Kidney (tissue), 14 donors: Measurements from ENCODE around the gene RNF141. TPM values are rescaled to one million over a fixed set of nuclear protein-coding genes. Genes with fewer than 3 reads are reported as not detected.

Source experiments
- DNase-seq, 5 donors: peaks; one replicate each; pipeline ENCODE4 v3.0.0-alpha.2; 2013 to 2020
- FAIRE-seq: peaks from 2 replicates; lab custom pipeline; 2012; peaks lifted over from hg19 to GRCh38; lab: Jason Lieb, UNC
- H3K27ac ChIP-seq, 2 donors: one replicate each; pipeline ENCODE4 v1.7.0; 2013; ENCODE audit warnings: low read depth in 2 of 2, low read length in 2 of 2, inconsistent platforms in 1 of 2
- H3K27me3 ChIP-seq: one replicate; pipeline ENCODE4 v1.7.1; 2013; ENCODE audit warnings: low read length, inconsistent platforms; ENCODE audit not compliant: control insufficient read depth, insufficient read depth
- H3K36me3 ChIP-seq, 3 donors: one replicate each; pipeline versions ENCODE4 v1.7.0 to v1.7.1; 2013; ENCODE audit warnings: low read length in 3 of 3, control low read depth in 1 of 3, inconsistent platforms in 1 of 3; ENCODE audit not compliant: insufficient read depth in 3 of 3, control insufficient read depth in 2 of 3
- H3K4me1 ChIP-seq, 3 donors: one replicate each; pipeline versions ENCODE4 v1.7.0 to v1.7.1; 2013; ENCODE audit warnings: low read length in 3 of 3, inconsistent platforms in 1 of 3, low read depth in 1 of 3; ENCODE audit not compliant: control insufficient read depth in 2 of 3, insufficient read depth in 2 of 3
- H3K4me3 ChIP-seq, 3 donors: one replicate each; pipeline versions ENCODE4 v1.7.0 to v1.8.1; 2013; ENCODE audit warnings: low read length in 3 of 3, control low read depth in 1 of 3, inconsistent platforms in 1 of 3
- H3K9ac ChIP-seq, 3 donors: one replicate each; pipeline versions ENCODE4 v1.7.0 to v1.7.1; 2013; ENCODE audit warnings: low read length in 3 of 3, control low read depth in 1 of 3, inconsistent platforms in 1 of 3
- H3K9me3 ChIP-seq, 3 donors: one replicate each; pipeline versions ENCODE4 v1.7.0 to v1.7.1; 2013; ENCODE audit warnings: low read length in 3 of 3, control low read depth in 1 of 3, inconsistent platforms in 1 of 3; ENCODE audit not compliant: control insufficient read depth in 2 of 3, insufficient read depth in 1 of 3
- intact Hi-C: fragments of 100-400 bp; cut with DNase I; formaldehyde crosslinking; loops from one replicate; pipeline ENCODE4 v1.11.1; 2022
- polyA plus RNA-seq: library from polyadenylated mRNA; stranded (reverse); fragments of 350-450 nt; fragmentation: Illumina TruSeq; extraction: RNeasy Lipid Tissue Mini Kit (QIAGEN cat#74804); gene quantifications from one replicate; pipeline ENCODE4 v1.2.3, GENCODE V29; 2014; ENCODE audit warnings: low read depth, low replicate concordance; ENCODE audit not compliant: insufficient read depth
- total RNA-seq: library from RNA; stranded (reverse); fragmentation: NEBNext Ultra II Directional; extraction: Animal tissue kit (Norgen Biotek cat#: 25700); gene quantifications from one replicate; pipeline ENCODE4 v1.2.1, GENCODE V29; 2021
- TF ChIP-seq, protein P1 (sequence below): IDR thresholded peaks from 3 replicates; pipeline ENCODE4 v1.5.1; 2012; ENCODE audit warnings: mild to moderate bottlenecking, moderate library complexity, borderline replicate concordance; ENCODE audit not compliant: insufficient read depth; ENCODE audit errors: extremely low read depth
- donor health status: control.
- donor health status: control.
- donor health status: control.
- donor health status: control.
- donor health status: control.
- donor health status: DM: yes; HTN: yes; CAD: no.
- donor health status: Normal renal cell carcinoma (clear cell type).

Gene RNF141
- total and polyA plus RNA-seq, 2 donors from 2014 or later, result 20.5 to 35.8 TPM

DNA sequence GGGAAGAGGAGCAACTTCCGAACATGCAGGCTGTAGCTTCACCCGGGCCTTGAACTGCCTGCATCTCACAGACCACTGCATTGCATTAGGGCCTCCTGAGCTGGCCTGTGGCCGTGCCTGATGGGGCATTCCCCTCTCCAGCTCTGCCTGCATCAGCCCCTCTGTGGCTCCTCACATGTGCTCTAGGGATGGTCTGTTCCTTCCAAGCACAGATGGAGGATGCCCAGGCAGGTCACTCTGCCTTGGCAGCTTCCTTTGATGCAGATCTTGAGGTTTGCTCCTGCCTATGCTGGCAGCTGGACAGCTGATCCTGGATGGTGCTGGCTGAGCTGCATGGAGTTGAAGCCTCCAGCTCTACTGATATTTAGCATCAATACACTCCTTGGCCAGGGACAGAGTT is 57.4 kb downstream of the RNF141 start:
- intact Hi-C loops, result no loop called here
- FAIRE-seq (no peak), DNase-seq (no peak)
- H3K4me3 ChIP-seq, result no peak overlapping the region
- H3K4me1 ChIP-seq, result peaks cover 0 to 4% (median 0%) of the 10 kb centered on the region in 3 donors
- no peak overlapping the region for H3K27ac ChIP-seq
- peaks cover 0 to 4% (median 3%) of the 10 kb centered on the region in 3 donors for H3K36me3 ChIP-seq
- no peak overlapping the region for H3K9ac ChIP-seq
- TF ChIP-seq, protein P1, sequence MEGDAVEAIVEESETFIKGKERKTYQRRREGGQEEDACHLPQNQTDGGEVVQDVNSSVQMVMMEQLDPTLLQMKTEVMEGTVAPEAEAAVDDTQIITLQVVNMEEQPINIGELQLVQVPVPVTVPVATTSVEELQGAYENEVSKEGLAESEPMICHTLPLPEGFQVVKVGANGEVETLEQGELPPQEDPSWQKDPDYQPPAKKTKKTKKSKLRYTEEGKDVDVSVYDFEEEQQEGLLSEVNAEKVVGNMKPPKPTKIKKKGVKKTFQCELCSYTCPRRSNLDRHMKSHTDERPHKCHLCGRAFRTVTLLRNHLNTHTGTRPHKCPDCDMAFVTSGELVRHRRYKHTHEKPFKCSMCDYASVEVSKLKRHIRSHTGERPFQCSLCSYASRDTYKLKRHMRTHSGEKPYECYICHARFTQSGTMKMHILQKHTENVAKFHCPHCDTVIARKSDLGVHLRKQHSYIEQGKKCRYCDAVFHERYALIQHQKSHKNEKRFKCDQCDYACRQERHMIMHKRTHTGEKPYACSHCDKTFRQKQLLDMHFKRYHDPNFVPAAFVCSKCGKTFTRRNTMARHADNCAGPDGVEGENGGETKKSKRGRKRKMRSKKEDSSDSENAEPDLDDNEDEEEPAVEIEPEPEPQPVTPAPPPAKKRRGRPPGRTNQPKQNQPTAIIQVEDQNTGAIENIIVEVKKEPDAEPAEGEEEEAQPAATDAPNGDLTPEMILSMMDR, result no peak
- no peaks in the 10 kb centered on the region for H3K27me3 ChIP-seq
- H3K9me3 ChIP-seq, result no peaks in the 10 kb centered on the region

GRCh38 chr11:10483174-10483573 is 57.8 kb downstream of the RNF141 start:
- H3K36me3 ChIP-seq, result peaks cover 0 to 4% (median 3%) of the 10 kb centered on the region in 3 donors
- no peaks in the 10 kb centered on the region for H3K9me3 ChIP-seq
- DNase-seq (no peak), FAIRE-seq (no peak)
- H3K4me3 ChIP-seq, result no peak overlapping the region
- no peaks in the 10 kb centered on the region for H3K27me3 ChIP-seq
- TF ChIP-seq, protein P1, result no peak
- no peak overlapping the region for H3K27ac ChIP-seq
- peaks cover 0 to 2% (median 0%) of the 10 kb centered on the region in 3 donors for H3K4me1 ChIP-seq
- intact Hi-C loops, result no loop called here
- no peak overlapping the region for H3K9ac ChIP-seq

- TF ChIP-seq, protein P1, result no peak
- H3K36me3 ChIP-seq, result peaks cover 0 to 6% (median 3%) of the 10 kb centered on the region in 3 donors
- H3K27me3 ChIP-seq, result no peaks in the 10 kb centered on the region
- no peaks in the 10 kb centered on the region for H3K9me3 ChIP-seq
- H3K9ac ChIP-seq, result no peak overlapping the region
- H3K27ac ChIP-seq, result no peak overlapping the region
- intact Hi-C loops, result no loop called here
- DNase-seq (peak in 2 of 5 donors; percentile 44 to 52), FAIRE-seq (no peak)
- no peaks in the 10 kb centered on the region for H3K4me1 ChIP-seq
- H3K4me3 ChIP-seq, result no peak overlapping the region
Measured at GRCh38 chr11:10481560-10482349, 59.2 kb downstream of the RNF141 start.
